Brain microvascular endothelial cell (primary cell): ENCODE data around the gene NUDT3.

Experiments used
- DNase-seq: peaks from one replicate; pipeline ENCODE4 v3.0.0-alpha.2; 2020
- H3K27ac ChIP-seq: fragments of 250-450 bp; sonication (Bioruptor Pico); 2 replicates; pipeline ENCODE4 v1.5.1; 2020; ENCODE audit warnings: mild to moderate bottlenecking, moderate library complexity
- H3K27me3 ChIP-seq: fragments of 250-450 bp; sonication (Bioruptor Pico); replicated peaks from 2 replicates; pipeline ENCODE4 v1.5.1; 2020; ENCODE audit warnings: mild to moderate bottlenecking
- H3K36me3 ChIP-seq: fragments of 250-450 bp; sonication (Bioruptor Pico); replicated peaks from 2 replicates; pipeline ENCODE4 v1.5.1; 2020; ENCODE audit warnings: mild to moderate bottlenecking
- H3K4me3 ChIP-seq: 2 replicates; pipeline ENCODE4 v1.5.1; 2011; ENCODE audit warnings: low read depth, mild to moderate bottlenecking, control low read depth, low read length, moderate library complexity
- in situ Hi-C: cut with HindIII; loops from 2 replicates; pipeline ENCODE4 v1.10.0; 2017; ENCODE audit warnings: low sequenced_read_pairs, low pct_ligation_motif_present
- TF ChIP-seq, protein P1 (sequence below): IDR thresholded peaks from 2 replicates; pipeline ENCODE4 v1.5.1; 2011; ENCODE audit warnings: low read depth, mild to moderate bottlenecking, moderate library complexity, low read length, control low read depth, inconsistent platforms; ENCODE audit errors: missing control alignments

Gene NUDT3

DNA sequence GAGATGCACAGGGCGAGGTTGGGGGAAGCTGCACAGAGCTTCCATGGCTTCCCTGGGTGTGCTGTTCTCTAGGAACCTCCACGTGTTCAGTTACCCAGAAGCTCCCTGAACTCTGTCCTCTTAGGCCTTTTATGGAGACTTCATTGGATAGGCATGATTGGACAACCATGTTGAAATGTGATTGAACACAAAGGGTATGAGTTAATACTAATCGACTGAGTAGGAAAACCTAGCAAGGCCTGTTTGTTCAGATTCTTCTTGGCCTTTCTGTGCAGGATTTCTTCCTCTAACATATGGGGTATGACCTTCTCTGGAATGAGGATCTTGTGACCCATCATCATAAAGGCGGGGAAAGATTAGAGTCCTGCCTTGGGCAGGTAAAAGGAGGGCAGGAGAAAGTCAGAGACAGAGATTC is 73.0 kb downstream of the NUDT3 start:
- Histone ChIP-seq H3K36me3 (no peaks in the 10 kb centered on the region), H3K27me3 (no peaks in the 10 kb centered on the region), H3K4me3 (no peak overlapping the region), H3K27ac (no peak overlapping the region)
- TF ChIP-seq, protein P1, sequence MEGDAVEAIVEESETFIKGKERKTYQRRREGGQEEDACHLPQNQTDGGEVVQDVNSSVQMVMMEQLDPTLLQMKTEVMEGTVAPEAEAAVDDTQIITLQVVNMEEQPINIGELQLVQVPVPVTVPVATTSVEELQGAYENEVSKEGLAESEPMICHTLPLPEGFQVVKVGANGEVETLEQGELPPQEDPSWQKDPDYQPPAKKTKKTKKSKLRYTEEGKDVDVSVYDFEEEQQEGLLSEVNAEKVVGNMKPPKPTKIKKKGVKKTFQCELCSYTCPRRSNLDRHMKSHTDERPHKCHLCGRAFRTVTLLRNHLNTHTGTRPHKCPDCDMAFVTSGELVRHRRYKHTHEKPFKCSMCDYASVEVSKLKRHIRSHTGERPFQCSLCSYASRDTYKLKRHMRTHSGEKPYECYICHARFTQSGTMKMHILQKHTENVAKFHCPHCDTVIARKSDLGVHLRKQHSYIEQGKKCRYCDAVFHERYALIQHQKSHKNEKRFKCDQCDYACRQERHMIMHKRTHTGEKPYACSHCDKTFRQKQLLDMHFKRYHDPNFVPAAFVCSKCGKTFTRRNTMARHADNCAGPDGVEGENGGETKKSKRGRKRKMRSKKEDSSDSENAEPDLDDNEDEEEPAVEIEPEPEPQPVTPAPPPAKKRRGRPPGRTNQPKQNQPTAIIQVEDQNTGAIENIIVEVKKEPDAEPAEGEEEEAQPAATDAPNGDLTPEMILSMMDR, result no peak
- in situ Hi-C loops, result no loop called here
- DNase-seq, result no peak

- TF ChIP-seq, protein P1, result no peak
- Histone ChIP-seq H3K36me3 (no peaks in the 10 kb centered on the region), H3K27me3 (no peaks in the 10 kb centered on the region), H3K4me3 (no peak overlapping the region), H3K27ac (no peak overlapping the region)
- DNase-seq, result no peak
- in situ Hi-C loops, result no loop called here
Measured at GRCh38 chr6:34318499-34319470, 73.7 kb downstream of the NUDT3 start.

- no peaks in the 10 kb centered on the region for H3K27me3 ChIP-seq
- no peaks in the 10 kb centered on the region for H3K36me3 ChIP-seq
- H3K4me3 ChIP-seq, result no peak overlapping the region
- no peak overlapping the region for H3K27ac ChIP-seq
- TF ChIP-seq, protein P1, result no peak
- in situ Hi-C loops, result no loop called here
- DNase-seq, result no peak
Measured at GRCh38 chr6:34317882-34318498, 74.5 kb downstream of the NUDT3 start.

DNA sequence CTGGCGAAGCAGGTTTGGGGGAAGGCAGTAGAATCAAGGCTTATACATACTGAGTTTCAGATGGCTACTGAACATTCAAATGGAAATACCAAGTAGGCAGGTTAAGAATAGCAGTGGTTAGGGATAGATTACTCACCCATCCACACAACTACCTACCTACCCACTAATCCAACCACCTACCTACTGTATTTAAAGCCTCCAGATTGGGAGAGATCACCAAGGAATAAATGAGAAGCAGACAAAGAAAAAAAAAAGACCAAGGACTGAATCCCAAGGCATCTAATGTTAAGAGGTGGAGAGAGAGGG is 75.3 kb downstream of the NUDT3 start:
- no peak overlapping the region for H3K4me3 ChIP-seq
- no peaks in the 10 kb centered on the region for H3K27me3 ChIP-seq
- TF ChIP-seq, protein P1, result no peak
- H3K36me3 ChIP-seq, result no peaks in the 10 kb centered on the region
- in situ Hi-C loops, result no loop called here
- DNase-seq, result no peak
- H3K27ac ChIP-seq, result no peak overlapping the region

- no peak for DNase-seq
- no peaks in the 10 kb centered on the region for H3K36me3 ChIP-seq
- TF ChIP-seq, protein P1, result no peak
- in situ Hi-C loops, result no loop called here
- H3K4me3 ChIP-seq, result no peak overlapping the region
- no peak overlapping the region for H3K27ac ChIP-seq
- no peaks in the 10 kb centered on the region for H3K27me3 ChIP-seq
Measured at GRCh38 chr6:34316431-34317171, 75.9 kb downstream of the NUDT3 start.
